NCI-H2171 (cell line): ENCODE measurements around the gene KIFC1.

ENCODE experiments used
- DNase-seq: peaks from one replicate; lab custom pipeline; 2025; lab: John Stamatoyannopoulos, UW

Gene KIFC1

GRCh38 chr6:33410711-33411631 is 19.3 kb downstream of the KIFC1 start, which contains the start of gene PHF1:
Gene PHF1, plus strand, starts transcription at chr6:33411014. Its CDS starts 1,250 bp downstream, at chr6:33412264.
- peak; percentile 62 for DNase-seq

- no peak for DNase-seq
Observed at GRCh38 chr6:33411632-33412005, 20.0 kb downstream of the KIFC1 start.

- DNase-seq: no peak
Observed at GRCh38 chr6:33412140-33413009, 20.8 kb downstream of the KIFC1 start.

- no peak for DNase-seq
Observed at GRCh38 chr6:33413241-33414120, 21.9 kb downstream of the KIFC1 start.

GRCh38 chr6:33414592-33415271 is 23.1 kb downstream of the KIFC1 start:
- DNase-seq: no peak

GRCh38 chr6:33415831-33416230 is 24.2 kb downstream of the KIFC1 start:
- no peak for DNase-seq

- DNase-seq: no peak
Observed at GRCh38 chr6:33416386-33417127, 24.9 kb downstream of the KIFC1 start.

GRCh38 chr6:33417128-33417902 is 25.7 kb downstream of the KIFC1 start:
- DNase-seq: no peak

- peak; percentile 99 for DNase-seq
Observed at GRCh38 chr6:33417903-33418689, 26.5 kb downstream of the KIFC1 start, which contains the start of gene CUTA. Gene CUTA, minus strand, starts transcription at chr6:33418107. Its CDS starts 107 bp downstream, at chr6:33418000.

- no peak for DNase-seq
Observed at GRCh38 chr6:33418690-33419291, 27.2 kb downstream of the KIFC1 start.

GRCh38 chr6:33419580-33420490 is 28.2 kb downstream of the KIFC1 start, which contains the start of gene SYNGAP1:
Gene SYNGAP1, plus strand, starts transcription at chr6:33420065. Its CDS starts 200 bp downstream, at chr6:33420265.
- DNase-seq: peak; percentile 65

GRCh38 chr6:33420491-33421343 is 29.1 kb downstream of the KIFC1 start:
- peak; percentile 19 for DNase-seq

- DNase-seq: no peak
Observed at GRCh38 chr6:33421344-33421643, 29.7 kb downstream of the KIFC1 start.

GRCh38 chr6:33423777-33424176 is 32.2 kb downstream of the KIFC1 start:
- no peak for DNase-seq

- no peak for DNase-seq
Observed at GRCh38 chr6:33424855-33425667, 33.4 kb downstream of the KIFC1 start.
